ENCODE measurements around the gene FURIN.
"Not testable (repeated sequence)": the region's sequence is repeated elsewhere in the genome, so short reads cannot be mapped to it uniquely, and the experiment has no call there.

FURIN gene

GRCh38 chr15:90883976-90884718, 15.8 kb downstream of the FURIN start, which contains the start of gene FES:
Gene FES, plus strand, starts transcription at chr15:90884504. Its CDS starts 542 bp downstream, at chr15:90885046.
- peak; percentile 62 for DNase-seq

- no peak for DNase-seq
Observed at GRCh38 chr15:90884719-90885431, 16.5 kb downstream of the FURIN start.

GRCh38 chr15:90885432-90886290, 17.3 kb downstream of the FURIN start:
- DNase-seq: peak; percentile 70

GRCh38 chr15:90886291-90886614, 17.9 kb downstream of the FURIN start:
- no peak for DNase-seq

- no peak for DNase-seq
Observed at GRCh38 chr15:90887037-90887481, 18.7 kb downstream of the FURIN start.

GRCh38 chr15:90889313-90889730, 20.9 kb downstream of the FURIN start:
- no peak for DNase-seq

- no peak for DNase-seq
Observed at GRCh38 chr15:90889736-90890456, 21.5 kb downstream of the FURIN start.

- DNase-seq: no peak
Observed at GRCh38 chr15:90890839-90891238, 22.5 kb downstream of the FURIN start.

GRCh38 chr15:90891346-90891949, 23.1 kb downstream of the FURIN start:
- DNase-seq: no peak

GRCh38 chr15:90892023-90892422, 23.6 kb downstream of the FURIN start:
- DNase-seq: no peak

- DNase-seq: no peak
Observed at GRCh38 chr15:90892498-90893174, 24.2 kb downstream of the FURIN start.

GRCh38 chr15:90893175-90894090, 25.0 kb downstream of the FURIN start:
- no peak for DNase-seq

GRCh38 chr15:90895571-90896117, 27.3 kb downstream of the FURIN start:
- DNase-seq: no peak

GRCh38 chr15:90897131-90897655, 28.8 kb downstream of the FURIN start:
- DNase-seq: not testable (repeated sequence)

- DNase-seq: no peak
Observed at GRCh38 chr15:90901175-90902039, 33.0 kb downstream of the FURIN start.

- DNase-seq: peak; percentile 75
Observed at GRCh38 chr15:90902040-90902839, 33.9 kb downstream of the FURIN start.

GRCh38 chr15:90902840-90903732, 34.7 kb downstream of the FURIN start, which contains the start of gene MAN2A2:
Gene MAN2A2, plus strand, starts transcription at chr15:90903302. Its CDS starts 906 bp downstream, at chr15:90904208.
- peak; percentile 38 for DNase-seq
